GM12874 (cell line): ENCODE results near the gene CYP27B1.
A peak's percentile ranks its signal among the peaks of the same experiment; 100 is the strongest.

ENCODE experiments used
- CTCF ChIP-seq: IDR thresholded peaks from 2 replicates; pipeline ENCODE4 v1.5.1; 2011; ENCODE audit warnings: low read depth, mild to moderate bottlenecking, control low read depth, low read length, moderate library complexity; ENCODE audit not compliant: insufficient read depth

CYP27B1 gene

GRCh38 chr12:57811028-57811755 is 44.3 kb upstream of the CYP27B1 start:
- TF ChIP-seq CTCF: no peak

DNA sequence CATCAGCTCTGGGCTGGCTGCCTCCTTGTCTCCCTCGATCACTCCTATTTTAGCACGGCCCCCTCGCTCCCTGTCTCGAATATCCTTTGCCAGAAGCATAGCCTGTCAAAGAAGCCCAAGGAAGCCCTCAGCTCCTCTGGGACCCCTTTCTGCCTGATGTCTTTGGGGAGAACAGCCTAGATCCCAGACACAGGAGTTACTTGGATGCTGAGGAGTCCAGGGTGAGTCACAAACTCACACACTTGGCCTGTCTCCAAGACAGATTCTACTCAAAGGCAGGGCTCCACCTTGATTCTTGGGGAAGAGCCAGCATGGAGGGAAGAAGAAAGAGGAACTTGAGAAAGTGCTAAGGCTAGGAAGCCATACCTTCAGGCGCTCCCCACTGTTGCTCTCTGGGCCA is 43.6 kb upstream of the CYP27B1 start:
- TF ChIP-seq CTCF: no peak

DNA sequence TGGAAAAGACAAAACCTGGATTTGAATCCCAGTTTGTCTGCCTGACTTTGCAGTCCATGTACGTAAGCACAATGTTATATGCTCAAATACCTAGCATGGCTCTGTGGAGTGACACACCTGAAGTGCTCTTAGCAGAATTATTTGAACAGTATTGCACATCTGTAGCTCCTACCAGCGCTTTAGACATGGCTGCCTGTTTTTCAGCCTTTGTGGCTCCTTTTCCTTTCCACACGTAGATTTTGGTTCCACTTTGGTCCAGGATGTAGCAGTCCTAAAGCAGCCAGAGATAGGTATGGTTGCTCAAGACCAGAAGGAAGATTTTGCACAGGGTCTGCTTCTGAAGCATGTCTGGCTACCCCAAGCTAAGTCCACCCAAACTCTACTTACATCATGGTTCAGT is 42.5 kb upstream of the CYP27B1 start:
- TF ChIP-seq CTCF: no peak

- TF ChIP-seq CTCF: no peak
Observed at GRCh38 chr12:57808351-57808750, 41.5 kb upstream of the CYP27B1 start.

- TF ChIP-seq CTCF: no peak
Observed at GRCh38 chr12:57807285-57807684, 40.4 kb upstream of the CYP27B1 start.

DNA sequence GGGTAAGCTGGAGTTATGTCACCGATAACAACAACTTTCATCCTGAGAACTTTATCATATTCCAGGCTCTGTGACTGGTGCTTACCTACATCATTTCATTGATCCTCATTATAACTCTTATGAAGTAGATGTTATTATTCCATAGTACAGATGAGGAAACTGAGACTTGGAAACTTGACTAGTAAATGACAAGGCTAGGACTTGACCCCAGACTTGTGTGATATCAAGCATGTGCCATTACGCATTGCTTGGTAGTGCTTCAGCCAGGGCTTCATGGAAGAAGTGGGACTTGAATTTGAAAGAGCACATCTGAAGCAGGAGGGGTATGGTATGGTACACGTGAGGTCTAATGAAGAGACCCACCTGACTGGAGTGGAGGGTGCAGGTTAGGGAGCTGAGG is 39.8 kb upstream of the CYP27B1 start:
- TF ChIP-seq CTCF: no peak

GRCh38 chr12:57803319-57803893 is 36.5 kb upstream of the CYP27B1 start:
- TF ChIP-seq CTCF: peak; percentile 73
